Measurements from ENCODE around the gene AVL9.

DNA sequence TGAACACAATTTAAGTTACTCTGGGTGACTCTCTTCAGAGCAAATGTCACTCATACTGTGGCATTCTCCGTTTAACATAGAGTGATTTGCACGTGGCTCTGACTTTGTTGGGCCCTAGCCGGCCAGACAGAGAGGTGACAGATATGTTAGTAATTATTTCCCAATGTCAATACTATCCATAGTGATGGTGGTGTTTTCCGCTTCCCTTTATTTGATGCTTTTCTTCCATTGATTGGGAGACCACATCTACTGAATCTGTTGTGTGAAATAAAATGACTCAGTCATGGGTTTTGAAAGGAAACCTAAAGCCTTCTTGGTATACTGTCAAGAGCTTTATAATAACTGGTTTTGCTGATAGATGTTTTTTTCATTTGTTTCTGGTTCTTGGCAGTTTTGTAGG is 7.4 kb downstream of the AVL9 start:
- no peak for TF ChIP-seq CTCF (conservative IDR thresholded peaks at IDR 0.05; ENCODE audit: low read depth, low read length)
- no peak for TF ChIP-seq EZH2 (IDR thresholded peaks at IDR 0.05; ENCODE audit: borderline replicate concordance, low read depth, low read length, poor library complexity, severe bottlenecking)
